Nucleus accumbens (tissue), 56 donors: ENCODE data around the gene C2orf49.

Experiments
- DNase-seq, 56 donors: peaks; one replicate each; lab custom pipeline; 2025; lab: John Stamatoyannopoulos, UW

Gene C2orf49

DNA sequence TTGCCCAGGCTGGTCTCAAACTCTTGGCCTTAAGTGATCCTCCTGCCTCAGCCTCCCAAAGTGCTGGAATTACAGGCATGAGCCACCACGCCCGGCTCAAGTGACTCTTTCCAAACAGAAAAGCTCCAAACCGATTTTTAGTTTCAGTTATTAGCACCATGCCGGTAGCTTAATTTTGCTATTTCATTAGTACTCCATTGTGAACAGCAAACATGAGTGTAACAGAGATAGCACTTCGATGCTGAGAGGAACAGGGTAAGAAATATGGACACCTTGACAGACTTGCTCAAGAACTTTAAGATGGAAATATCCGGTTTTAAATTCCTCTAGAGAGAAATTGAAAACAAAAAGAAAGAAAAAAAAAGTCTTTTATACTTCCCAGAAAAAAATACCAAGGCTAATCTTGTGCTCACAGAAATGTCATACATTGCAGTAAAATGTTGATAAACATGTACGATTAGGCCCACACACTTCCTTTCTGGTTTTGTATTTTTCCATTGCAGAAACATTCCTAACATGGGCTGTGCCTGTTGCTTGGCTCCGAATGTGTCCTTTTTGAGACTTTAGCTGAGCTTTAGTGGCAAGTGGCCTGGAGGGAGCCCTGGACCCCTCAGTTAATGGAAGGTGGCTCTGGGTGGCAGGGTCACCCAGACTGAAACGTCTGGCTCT lies 43.2 kb downstream of the C2orf49 start:
- no peak for DNase-seq

DNA sequence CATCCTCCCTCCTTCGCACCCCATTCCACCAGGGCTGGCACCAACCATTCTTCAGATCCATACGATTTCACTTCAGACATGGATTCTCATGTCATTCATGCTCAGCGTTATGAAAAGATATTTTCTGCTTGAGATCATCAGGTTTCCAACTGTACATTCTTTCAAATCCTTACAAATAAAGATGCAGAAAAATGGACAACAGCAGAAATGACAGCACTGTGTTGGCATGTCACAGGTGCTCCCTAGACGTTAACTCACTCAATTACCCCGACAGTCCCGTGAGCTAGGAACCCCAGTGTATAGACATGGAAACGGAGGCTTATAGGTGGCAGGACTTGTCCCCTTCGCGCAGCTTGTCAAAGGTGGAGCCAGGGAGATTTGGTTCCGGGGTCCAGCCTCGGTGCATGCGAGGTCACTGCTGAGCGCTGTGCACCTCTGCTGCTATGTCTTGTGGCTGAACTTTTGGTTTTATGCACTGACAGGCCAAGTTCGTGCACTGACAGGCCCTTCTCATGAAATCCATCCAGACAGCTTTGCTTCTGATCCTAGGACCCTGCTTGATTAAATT lies 43.8 kb downstream of the C2orf49 start:
- DNase-seq, result no peak

- no peak for DNase-seq
Observed at GRCh38 chr2:105382177-105382576, 44.8 kb downstream of the C2orf49 start.

DNA sequence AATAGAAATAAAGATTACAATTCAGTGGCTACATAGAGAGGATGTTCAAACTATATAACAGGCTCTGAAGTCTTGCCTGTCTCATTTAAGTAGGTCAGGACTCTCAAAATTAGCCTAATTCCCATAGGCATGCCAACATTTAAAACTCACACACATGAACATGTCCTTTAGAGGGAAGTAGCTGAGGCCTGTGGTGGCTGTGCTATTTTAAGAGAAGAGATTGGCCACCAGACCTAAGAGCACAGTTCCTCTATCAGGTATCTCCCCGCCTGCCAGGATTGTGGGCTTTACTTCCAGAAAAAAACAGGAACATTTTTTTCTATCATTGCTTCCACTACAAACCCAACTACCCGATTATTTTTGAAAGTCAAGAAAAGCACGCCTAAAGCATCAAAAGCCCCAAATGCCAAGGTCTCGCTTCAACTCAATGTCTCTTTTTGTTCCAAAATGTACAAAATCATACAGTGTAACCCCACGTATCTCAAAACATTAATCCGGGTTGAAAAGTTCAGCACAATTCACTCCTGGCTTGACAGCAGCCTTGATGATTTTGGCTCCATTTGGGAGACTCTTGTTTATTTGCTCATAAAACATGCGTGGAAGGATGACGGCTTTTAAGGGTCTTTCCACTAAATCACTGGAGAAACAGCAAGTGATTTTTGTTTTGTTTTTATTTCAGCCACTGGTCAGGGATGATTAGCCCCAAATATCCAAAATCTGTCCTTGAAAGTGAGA lies 46.3 kb downstream of the C2orf49 start:
- DNase-seq, result no peak

- no peak for DNase-seq
Observed at GRCh38 chr2:105384216-105384615, 46.9 kb downstream of the C2orf49 start.

- no peak for DNase-seq
Observed at GRCh38 chr2:105384861-105385260, 47.5 kb downstream of the C2orf49 start.

DNA sequence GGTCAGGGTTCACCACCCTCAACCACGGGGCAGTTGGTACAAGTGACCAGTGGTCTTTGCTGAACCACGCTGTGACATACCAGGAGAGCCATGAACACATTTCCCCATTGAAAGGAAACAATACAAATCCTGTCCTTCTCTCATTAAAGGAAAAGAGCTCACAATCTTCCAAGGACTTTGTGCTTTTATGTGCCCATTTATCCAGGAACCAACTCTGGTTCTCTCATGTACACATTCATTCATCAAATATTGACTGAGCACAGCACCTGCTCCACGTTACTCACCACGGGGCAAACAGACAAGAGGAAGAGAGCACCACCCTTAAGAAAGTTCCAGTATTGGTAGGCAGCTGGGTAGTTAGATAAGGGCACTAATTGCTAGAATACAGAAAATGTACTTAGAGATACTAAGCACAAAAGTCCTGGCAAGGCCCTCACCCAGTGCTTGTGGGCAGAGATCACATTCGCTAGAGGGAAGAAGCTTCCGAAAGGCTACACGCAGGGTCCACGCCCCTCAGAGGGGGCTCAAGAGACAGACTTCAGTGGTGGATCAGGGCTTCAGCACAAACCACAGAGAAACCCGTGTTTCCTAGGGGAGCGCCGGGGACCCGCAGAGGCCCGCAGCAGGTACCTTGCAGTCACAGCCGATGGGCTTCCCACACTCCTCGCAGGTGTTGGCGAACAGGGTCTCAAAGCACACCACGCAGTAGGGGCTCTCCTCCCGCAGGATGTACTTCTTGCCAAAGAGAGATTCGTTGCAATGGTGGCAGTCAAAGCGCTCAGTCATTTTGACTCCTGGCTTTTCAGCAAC lies 48.6 kb downstream of the C2orf49 start:
- DNase-seq, result no peak

DNA sequence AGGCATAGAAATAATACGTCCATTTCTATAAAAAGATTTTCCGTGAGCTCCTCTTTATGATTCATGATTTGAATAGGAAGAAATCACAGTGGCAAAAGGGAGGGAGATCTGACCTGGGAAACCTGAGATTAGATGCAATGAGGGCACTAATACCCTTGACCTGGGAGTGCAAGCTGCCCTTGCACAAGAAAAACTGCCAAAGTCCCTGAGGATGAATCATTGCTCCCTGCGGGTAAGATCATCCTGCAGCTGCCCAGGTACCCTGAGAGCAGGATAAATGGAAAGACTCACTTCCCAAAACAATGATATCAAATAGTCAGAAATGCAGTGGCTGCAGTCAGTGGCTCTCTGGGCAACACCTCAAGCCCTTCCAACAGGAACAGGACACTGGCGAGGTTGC lies 49.9 kb downstream of the C2orf49 start:
- no peak for DNase-seq

DNA sequence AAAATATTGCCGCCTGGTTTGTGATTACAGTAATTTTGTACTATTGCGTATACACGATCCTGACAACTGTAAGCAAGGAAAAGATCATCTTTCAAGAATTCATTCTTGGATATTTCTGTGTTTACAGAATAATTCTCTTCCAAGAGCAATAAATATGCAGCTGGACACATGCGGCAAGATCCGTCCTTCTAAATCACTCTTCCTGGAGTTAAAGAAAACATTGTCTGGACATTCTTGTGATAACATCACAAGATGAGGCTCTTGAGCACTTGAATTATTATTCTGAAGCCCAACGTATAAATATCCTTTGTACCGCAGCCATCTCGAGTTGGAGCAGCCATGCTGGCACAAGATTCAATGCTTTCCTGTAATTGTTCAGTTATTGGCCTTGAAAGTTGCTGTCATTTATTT lies 51.6 kb downstream of the C2orf49 start:
- DNase-seq, result no peak

- DNase-seq, result no peak
Observed at GRCh38 chr2:105390454-105390853, 53.1 kb downstream of the C2orf49 start.

- DNase-seq, result no peak
Observed at GRCh38 chr2:105391058-105391627, 53.8 kb downstream of the C2orf49 start.

- no peak for DNase-seq
Observed at GRCh38 chr2:105391763-105392662, 54.7 kb downstream of the C2orf49 start.

DNA sequence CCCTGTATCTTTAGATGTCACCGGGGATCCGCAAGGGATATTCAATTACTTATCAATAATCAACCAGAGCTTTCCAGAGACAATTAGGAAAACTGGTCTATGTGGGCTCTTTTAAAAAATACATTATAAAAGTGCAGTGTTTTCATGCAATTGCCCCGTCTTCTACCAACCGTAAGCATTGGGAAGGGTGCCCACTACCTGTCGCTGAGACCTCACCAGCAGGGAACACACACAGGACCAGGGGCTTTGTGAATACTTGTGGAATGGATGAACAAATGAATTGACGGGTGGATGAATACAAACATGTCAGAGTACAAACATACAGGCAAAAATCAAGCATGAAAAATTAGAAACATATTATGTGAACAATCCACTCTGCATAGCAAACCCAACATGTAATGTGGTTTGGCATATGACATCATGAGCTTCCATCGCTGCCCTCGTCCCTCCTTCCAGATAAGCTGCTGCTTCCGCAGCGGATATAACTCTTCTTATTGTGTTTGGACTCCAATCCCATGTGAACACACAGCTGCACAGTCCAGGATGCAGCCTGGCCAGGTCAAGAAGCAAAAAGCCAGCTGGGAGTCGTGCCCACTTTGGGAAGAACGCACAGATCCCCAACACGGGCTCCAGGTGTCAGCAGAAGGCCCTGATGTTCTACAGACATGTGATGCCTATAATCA lies 56.2 kb downstream of the C2orf49 start:
- DNase-seq, result no peak

GRCh38 chr2:105394951-105395611 lies 57.7 kb downstream of the C2orf49 start:
- no peak for DNase-seq

DNA sequence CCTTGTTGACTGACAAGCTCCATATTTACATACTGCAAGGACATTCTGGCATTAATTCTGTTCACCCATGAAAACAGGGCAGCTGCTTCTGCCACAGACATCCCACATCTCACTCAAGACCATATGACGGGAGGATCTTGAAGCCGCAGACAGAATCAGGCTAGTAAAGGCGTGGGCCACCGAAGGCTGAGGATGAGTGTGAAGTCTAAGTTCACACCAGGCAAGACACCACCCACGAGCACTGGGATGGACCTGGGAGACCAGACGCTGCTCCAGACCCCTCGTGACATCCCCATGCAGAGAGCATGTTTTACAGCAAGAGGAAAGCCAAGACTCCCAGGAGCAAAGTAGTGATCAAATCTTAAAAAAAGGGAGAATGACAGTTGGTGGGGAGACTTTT lies 58.4 kb downstream of the C2orf49 start:
- no peak for DNase-seq

- DNase-seq, result no peak
Observed at GRCh38 chr2:105396254-105397024, 59.1 kb downstream of the C2orf49 start.

DNA sequence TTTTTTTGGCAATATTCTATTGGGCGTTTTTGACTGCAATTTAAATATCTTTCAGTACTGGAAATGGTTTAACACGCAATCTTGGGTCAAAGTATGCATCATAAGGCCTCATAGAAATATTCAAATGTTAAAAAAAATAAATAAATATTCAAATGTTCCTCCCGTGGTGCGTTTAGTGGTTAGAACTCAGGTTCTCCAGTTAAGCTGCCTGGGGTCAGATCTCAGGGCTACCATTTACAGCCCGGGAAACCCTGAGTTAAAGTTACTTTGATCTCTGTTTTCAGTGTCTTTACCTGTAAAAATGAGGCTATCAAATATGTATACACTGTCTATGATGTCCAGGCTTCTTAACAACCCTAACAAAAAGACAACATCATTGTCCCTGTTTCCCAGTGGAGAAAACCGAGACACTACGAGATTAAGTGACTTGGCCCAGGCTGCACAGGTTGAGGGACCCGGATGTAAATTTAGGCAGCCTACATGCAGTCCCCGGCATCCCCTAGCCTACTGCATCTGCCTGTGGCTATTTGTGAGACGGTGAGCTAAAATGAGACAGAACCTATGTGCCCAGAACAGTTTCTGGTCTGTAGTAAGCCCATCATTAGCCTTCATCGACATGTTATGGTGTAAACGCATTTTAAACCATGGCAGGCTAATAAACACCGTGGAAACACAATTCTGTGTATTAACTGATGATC lies 59.8 kb downstream of the C2orf49 start:
- no peak for DNase-seq
